Loucy (cell line): Measurements from ENCODE around the gene TMEM119.

Experiments used
- EZH2phosphoT487 ChIP-seq: fragments of 200-600 bp; IDR thresholded peaks from 2 replicates; pipeline ENCODE4 v1.6.1; 2018; ENCODE audit warnings: antibody characterized with exemption, mild to moderate bottlenecking, moderate library complexity, borderline replicate concordance
- TF ChIP-seq, protein P1 (sequence below): fragments of 200-600 bp; sonication (generic); conservative IDR thresholded peaks from 2 replicates; pipeline ENCODE4 v1.5.1; 2014; ENCODE audit warnings: mild to moderate bottlenecking, antibody characterized with exemption, low read length

DNA sequence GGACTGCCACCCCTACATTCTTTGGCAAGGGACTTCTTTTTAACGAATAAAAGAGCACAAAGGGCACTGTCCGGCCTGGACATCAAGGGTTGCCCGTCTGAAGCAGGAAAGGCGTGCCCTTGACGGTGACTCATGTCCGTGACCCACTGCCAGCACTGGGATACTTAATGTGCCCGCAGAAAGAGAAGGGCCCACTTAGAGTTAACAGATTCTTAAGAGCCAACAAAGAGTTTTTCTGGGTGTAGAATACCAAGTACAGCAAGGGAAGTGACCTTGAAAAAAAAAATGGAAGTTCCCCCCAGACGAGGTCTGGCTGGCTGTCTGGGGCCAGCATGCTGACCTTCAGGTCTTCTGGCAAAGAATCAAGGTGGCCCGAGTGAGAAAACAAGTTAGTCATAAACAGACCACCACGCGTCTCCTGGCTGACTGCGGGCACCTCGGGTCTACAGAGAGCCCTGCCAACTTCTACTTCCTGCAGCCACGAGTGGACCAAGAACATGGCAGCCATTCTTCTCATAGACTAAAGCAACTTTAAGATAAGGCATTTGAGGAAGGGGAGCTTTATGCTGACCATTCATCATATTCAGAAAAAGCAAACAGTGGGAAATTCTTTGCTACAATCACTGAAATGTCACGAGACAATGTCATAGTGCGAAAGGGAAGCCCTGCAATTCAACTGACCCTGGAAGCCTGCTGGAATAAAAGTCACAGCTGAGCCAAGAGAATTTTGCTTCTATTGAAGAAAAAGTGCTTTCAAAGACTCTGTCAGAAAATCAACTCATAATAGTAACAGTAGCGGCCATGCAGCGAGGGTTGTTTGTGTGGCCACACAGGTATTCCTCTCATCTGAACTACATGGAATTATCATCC, 46.3 kb upstream of the TMEM119 start:
- TF ChIP-seq, protein P1, sequence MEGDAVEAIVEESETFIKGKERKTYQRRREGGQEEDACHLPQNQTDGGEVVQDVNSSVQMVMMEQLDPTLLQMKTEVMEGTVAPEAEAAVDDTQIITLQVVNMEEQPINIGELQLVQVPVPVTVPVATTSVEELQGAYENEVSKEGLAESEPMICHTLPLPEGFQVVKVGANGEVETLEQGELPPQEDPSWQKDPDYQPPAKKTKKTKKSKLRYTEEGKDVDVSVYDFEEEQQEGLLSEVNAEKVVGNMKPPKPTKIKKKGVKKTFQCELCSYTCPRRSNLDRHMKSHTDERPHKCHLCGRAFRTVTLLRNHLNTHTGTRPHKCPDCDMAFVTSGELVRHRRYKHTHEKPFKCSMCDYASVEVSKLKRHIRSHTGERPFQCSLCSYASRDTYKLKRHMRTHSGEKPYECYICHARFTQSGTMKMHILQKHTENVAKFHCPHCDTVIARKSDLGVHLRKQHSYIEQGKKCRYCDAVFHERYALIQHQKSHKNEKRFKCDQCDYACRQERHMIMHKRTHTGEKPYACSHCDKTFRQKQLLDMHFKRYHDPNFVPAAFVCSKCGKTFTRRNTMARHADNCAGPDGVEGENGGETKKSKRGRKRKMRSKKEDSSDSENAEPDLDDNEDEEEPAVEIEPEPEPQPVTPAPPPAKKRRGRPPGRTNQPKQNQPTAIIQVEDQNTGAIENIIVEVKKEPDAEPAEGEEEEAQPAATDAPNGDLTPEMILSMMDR, result no peak
- TF ChIP-seq EZH2phosphoT487, result no peak
